ENCODE data around the gene PRIMA1.

The PRIMA1 gene

GRCh38 chr14:93731753-93732152, 56.5 kb downstream of the PRIMA1 start:
- no peak for DNase-seq (ENCODE audit: low spot score)

- DNase-seq (ENCODE audit: low spot score) = no peak
Observed at GRCh38 chr14:93729993-93730392, 58.3 kb downstream of the PRIMA1 start.

- no peak for DNase-seq (ENCODE audit: low spot score)
Observed at GRCh38 chr14:93728651-93729016, 59.7 kb downstream of the PRIMA1 start.

- no peak for DNase-seq (ENCODE audit: low spot score)
Observed at GRCh38 chr14:93727917-93728650, 60.2 kb downstream of the PRIMA1 start.

- DNase-seq (ENCODE audit: low spot score) = no peak
Observed at GRCh38 chr14:93727039-93727740, 61.1 kb downstream of the PRIMA1 start.

- no peak for DNase-seq (ENCODE audit: low spot score)
Observed at GRCh38 chr14:93725993-93726392, 62.3 kb downstream of the PRIMA1 start.

- no peak for DNase-seq (ENCODE audit: low spot score)
Observed at GRCh38 chr14:93725002-93725582, 63.2 kb downstream of the PRIMA1 start.

- DNase-seq (ENCODE audit: low spot score) = no peak
Observed at GRCh38 chr14:93723001-93723400, 65.3 kb downstream of the PRIMA1 start.

- DNase-seq (ENCODE audit: low spot score) = no peak
Observed at GRCh38 chr14:93720981-93721483, 67.3 kb downstream of the PRIMA1 start.

GRCh38 chr14:93720076-93720815, 68.0 kb downstream of the PRIMA1 start:
- no peak for DNase-seq (ENCODE audit: low spot score)

GRCh38 chr14:93719256-93719655, 69.0 kb downstream of the PRIMA1 start:
- no peak for DNase-seq (ENCODE audit: low spot score)

GRCh38 chr14:93717668-93718320, 70.5 kb downstream of the PRIMA1 start:
- DNase-seq (ENCODE audit: low spot score) = no peak

- no peak for DNase-seq (ENCODE audit: low spot score)
Observed at GRCh38 chr14:93716746-93717667, 71.3 kb downstream of the PRIMA1 start.

- no peak for DNase-seq (ENCODE audit: low spot score)
Observed at GRCh38 chr14:93716002-93716745, 72.1 kb downstream of the PRIMA1 start.

- DNase-seq (ENCODE audit: low spot score) = no peak
Observed at GRCh38 chr14:93715279-93715927, 72.9 kb downstream of the PRIMA1 start.

- no peak for DNase-seq (ENCODE audit: low spot score)
Observed at GRCh38 chr14:93714605-93715004, 73.7 kb downstream of the PRIMA1 start.

GRCh38 chr14:93713726-93714405, 74.4 kb downstream of the PRIMA1 start:
- DNase-seq (ENCODE audit: low spot score) = no peak

GRCh38 chr14:93712838-93713724, 75.2 kb downstream of the PRIMA1 start:
- no peak for DNase-seq (ENCODE audit: low spot score)

Data from CD4-positive, alpha-beta T cell treated with Interleukin-2 at 100 ng/mL for 4 hours (primary cell).